GM12872 (cell line): ENCODE measurements around the gene FOXO6.

Source experiments
- TF ChIP-seq, protein P1 (sequence below): IDR thresholded peaks from 3 replicates; pipeline ENCODE4 v1.5.1; 2011; ENCODE audit warnings: low read depth, mild to moderate bottlenecking, low read length, moderate library complexity; ENCODE audit not compliant: insufficient read depth

The FOXO6 gene

DNA sequence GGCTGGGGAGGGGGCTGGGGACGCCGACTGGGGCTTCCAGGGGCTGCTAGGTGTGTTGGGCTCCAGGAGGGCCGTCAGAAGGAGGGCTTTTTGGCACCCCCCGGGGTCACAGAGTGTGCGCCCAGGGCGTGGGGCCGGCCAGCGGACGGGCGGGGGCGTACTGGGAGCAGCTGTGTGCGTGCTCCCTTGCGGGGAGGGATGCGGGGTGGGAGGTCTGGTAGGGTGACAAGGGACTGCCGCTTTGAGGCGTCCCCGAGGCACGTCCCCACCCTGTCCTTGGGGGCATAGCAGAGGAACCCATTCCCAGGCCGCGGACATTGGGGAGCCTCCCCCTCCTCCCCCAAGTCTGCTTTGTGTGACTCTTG is 1.1 kb downstream of the FOXO6 start:
- TF ChIP-seq, protein P1, sequence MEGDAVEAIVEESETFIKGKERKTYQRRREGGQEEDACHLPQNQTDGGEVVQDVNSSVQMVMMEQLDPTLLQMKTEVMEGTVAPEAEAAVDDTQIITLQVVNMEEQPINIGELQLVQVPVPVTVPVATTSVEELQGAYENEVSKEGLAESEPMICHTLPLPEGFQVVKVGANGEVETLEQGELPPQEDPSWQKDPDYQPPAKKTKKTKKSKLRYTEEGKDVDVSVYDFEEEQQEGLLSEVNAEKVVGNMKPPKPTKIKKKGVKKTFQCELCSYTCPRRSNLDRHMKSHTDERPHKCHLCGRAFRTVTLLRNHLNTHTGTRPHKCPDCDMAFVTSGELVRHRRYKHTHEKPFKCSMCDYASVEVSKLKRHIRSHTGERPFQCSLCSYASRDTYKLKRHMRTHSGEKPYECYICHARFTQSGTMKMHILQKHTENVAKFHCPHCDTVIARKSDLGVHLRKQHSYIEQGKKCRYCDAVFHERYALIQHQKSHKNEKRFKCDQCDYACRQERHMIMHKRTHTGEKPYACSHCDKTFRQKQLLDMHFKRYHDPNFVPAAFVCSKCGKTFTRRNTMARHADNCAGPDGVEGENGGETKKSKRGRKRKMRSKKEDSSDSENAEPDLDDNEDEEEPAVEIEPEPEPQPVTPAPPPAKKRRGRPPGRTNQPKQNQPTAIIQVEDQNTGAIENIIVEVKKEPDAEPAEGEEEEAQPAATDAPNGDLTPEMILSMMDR, result no peak

DNA sequence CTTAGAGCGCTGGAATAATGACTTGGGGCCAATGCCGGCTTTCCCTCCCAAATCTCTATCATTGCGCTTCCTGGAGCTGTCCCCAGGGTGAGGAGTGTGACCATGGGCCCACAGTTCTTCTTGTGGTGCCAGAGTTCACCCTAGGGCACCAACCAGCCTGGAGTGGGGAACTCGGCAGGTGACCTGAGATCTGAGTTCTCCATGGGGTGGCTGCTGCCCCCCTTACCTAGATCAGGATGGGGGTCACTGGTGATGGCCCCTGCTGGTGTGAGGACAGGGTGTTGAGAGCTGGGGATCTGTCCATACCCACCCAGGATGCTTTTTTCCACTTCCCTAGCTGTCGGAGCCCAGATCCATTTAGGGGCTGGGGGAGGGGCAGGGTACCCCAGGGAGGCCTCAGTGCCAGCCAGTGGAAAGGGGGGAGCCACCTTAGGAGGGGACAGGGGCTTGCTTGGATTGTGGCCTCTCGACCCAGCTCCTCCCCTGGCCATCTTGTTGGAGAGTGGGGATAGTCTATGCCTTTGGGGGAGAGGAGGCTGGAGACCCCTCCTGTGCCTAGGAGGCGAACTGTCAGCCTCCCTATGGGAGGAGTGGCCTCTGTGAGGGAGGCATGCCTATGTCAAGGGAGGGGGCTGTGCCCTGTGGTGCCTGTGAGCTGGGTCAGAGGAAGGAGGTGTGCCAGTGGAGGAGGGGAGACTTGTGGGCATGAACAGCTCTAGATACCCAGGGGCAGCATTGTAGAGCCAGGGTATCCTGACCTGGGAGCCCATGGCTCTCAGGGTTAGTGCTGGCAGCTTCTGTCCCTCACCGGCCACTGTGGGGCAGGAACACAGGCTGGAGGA is 1.7 kb downstream of the FOXO6 start:
- TF ChIP-seq, protein P1, result no peak

DNA sequence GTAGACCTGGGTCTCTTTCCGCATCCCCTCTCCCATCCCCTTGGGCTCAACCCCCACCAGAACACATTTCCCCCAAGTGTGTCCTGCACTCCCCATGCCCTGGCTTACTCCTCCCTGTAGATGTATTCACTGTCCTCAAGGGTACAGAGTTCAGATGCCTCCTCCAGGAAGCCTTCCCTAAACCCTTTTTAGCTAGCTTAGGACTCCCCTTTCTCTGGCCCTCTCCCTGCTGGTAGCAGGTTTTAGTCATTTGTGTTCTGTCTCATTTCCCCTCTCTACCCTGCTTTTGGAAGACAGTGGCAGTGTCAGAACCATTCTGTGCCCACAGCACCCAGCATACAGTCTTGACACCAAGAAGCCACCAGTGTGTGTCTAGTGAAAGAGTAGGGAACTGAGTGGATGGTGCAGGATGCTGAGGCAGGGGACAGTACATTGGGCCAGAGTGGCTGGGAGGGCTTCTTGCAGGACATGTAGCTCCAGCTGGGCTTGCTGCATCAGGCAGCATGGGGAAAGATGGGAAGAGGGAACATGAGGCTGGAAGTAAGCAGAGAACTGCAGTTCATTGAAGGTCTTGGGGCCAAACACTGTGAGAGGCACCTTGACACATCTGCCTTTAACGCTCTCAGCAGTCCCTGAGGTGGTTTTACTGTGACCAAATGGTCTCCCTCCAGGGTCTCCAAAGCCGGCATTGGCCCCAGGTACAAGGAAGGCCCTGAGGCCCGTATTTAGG is 2.5 kb downstream of the FOXO6 start:
- TF ChIP-seq, protein P1, result no peak

GRCh38 chr1:41364442-41365319 is 3.4 kb downstream of the FOXO6 start:
- TF ChIP-seq, protein P1, result no peak

- TF ChIP-seq, protein P1, result no peak
Measured at GRCh38 chr1:41365320-41365633, 4.0 kb downstream of the FOXO6 start.

GRCh38 chr1:41365772-41366454 is 4.7 kb downstream of the FOXO6 start:
- TF ChIP-seq, protein P1, result no peak
